Activated CD4-positive, alpha-beta T cell treated with anti-CD3 and anti-CD28 coated beads, Interleukin-2, amount 50 U/mL, for 1 hour (primary cell): ENCODE measurements around the gene ZNF598.

Source experiments
- DNase-seq: peaks from one replicate; pipeline ENCODE4 v3.0.0-alpha.2; 2020

Gene ZNF598

DNA sequence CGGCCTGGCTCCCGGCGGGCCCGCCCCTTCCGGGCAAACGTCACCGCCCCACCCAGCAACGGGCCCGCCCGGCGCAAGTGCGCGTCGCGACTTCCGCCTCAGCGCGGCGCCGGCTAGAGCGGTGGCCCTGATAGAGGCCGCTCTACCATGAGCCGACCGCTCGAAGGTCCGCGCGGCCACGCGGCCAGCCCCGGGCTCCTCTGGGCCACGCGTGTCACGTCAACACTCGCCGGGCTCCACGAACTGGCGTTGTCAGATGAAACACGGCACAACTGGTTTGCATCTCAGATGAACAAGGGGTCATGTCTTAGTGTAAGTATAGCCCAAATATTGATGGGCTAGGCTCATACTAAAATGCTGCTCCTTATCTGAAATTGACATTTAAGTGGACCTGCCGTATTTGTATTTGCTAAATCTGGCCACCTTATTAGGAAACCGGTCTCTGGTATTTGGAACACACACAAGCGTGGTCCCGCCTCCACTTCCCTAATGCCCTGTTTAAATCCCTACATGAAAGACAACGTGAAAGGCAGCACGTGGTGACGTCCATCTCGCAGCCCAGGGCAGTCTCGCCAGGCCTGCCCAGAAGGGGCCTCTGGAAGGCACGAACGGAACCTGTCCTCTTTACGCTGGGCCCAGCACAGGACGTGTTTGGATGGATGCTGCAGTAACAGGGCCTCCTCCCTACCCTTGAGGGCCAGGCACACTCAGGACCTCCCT lies at the start of gene ZNF598:
ZNF598 (minus strand) TSS at position 31 of the 720 bp plus-strand sequence.
- DNase-seq, result peak; percentile 74

DNA sequence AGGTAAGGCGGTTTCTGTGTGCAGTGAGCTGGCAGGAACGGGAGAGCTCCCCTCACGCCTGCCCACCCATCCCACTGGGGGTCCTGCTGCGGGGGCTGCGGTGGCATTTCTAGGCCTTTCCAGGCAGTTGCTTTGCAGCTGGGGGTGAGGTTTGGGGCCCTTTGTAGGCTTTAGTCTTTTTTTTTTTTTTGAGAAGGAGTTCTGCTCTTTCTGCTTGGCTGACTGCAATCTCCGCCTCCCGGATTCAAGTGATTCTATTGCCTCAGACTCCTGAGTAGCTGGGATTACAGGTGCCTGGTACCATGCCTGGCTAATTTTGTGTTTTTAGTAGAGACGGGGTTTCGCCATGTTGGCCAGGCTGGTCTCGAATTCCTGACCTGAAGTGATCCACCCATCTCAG lies 49.3 kb upstream of the ZNF598 start:
- DNase-seq, result no peak

DNA sequence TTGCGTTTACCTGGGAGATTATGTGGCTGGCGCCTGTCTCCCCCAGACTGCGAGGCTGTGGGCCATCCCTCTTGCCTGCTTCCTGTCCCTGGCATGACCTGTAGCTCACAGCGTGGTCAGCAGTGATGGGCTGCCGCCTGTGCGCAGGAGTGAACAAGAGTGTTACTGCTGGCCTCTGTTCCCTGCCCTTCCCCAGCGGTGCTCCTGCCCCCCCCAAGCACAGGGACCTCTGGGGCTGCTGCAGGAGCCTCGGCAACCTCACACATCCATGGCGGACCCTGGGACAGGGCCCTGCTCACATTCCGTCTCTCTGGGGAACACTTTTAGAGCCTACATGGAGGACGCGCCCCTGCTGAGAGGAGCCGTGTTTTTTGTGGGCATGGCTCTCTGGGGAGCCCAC lies 48.8 kb upstream of the ZNF598 start:
- DNase-seq, result no peak

DNA sequence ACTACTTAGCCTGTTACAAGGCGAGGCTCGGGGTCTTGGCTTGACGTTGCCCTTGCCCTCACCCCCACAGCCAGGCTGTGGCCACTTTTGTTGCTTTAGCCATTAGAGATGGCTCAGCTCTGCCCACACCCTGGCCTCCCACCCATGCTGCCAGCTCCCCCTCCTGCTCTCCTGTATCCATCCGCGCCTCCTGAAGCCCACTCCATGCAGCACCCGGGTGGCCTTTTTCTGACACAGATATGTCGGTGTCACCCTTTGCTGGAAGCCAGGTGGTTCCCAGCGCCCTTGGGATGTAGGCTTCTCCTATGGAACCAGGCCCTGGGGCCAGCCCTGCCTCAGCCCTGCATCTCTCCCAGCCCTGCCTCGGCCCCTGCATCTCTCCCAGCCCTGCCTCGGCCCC lies 47.8 kb upstream of the ZNF598 start:
- no peak for DNase-seq

DNA sequence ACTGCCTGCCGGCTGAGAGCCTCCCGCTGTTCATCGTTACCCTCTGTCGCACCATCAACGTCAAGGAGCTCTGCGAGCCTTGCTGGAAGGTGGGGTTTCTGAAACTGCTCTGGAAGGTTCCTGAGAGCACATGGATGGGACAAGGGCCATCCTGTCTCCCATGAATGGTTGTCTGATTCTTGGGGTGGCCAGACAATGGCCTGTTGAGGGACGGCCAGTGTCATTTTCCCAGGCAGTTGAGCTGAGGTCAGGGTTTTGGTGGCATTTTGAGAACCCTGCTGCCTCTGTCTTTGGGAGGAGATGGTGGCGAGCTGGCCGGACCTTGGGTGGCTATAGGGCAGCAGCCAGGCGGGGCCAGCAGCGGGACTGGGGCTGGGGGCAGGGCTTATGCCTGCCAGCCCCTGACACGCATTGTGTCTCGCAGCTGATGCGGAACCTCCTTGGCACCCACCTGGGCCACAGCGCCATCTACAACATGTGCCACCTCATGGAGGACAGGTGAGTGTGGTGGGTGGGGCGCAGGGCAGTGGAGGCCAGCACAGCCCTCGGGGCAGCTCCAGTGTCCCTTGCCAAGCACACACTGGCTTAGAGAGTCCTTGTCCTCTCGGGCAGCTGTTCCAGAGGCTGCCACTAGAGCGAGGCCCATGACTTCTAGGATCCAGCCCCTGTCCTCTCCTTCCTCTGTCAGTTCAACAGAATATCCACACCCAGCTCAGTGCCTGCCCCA lies 47.2 kb upstream of the ZNF598 start:
- DNase-seq, result no peak

DNA sequence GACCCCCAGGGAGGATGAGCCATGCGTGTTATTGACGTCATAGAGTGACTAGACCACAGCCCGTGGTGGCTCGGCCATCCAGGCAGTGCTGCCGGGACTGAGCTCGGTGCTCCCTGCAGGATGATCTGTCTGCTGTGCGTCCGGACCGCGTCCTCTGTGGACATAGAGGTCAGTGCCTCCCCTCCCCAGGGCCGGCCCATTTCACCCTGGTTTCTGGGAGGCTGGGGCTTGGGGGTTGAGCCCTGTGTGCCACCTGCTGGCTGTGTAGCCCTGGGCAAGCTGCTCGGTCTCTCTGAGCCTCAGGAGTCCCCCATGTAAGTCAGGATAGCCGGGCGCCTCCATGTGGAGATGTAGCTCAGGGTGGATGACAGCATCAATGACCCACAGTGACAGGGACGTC lies 46.5 kb upstream of the ZNF598 start:
- DNase-seq, result no peak

DNA sequence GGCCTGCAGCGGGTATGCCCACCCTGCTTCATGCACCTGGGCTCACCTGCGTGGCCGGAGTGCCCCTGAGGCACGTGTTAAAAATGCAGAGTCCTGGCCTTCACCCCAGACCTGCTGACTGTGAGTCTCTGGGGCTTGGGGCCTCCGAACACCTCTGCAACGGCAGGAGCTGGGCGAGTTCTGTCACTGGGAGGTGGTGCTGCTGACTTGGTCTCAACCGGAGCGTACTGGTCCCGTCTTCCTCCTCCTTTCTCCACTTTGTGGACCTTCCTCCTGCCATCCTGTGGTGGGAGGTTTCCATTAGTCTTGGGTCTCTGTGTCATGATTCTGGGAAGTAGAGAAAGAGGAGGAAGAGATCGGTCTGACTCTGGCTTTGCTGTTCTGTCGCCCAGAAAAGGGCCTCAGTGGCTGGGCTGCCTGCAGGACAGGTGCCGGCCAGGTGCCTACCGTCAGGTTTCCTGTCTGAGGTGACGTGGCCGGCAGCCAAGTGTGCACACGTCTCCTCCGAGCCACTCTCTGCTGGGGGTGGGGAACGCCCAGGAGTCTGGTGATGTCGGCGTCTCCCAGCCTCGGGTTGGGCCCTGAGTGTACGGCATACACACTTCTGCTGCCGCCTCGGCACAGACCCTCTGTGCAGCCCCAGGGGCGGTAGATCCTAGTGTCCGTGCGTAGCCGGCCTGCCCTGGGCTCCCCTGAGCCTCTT lies 45.1 kb upstream of the ZNF598 start:
- DNase-seq, result no peak

DNA sequence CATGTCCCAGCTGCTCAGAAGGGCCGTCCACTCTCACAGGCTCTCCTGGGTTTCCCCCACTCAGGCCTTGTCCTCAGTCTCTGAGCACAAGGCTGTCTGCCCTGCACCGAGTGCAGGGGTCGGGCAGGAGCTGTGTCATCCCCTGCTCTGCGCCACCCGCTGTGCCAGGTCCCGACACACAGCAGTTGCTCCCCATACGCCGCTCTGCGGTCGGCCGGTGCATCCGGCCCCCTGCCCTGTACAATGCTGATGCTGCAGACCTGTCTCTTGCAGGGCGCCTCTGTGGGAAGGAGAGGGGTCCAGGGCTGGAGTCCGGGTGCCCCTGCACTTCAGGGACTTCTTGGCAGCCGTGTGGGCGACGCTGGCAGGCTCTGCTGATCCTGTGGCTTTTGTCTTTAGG lies 44.3 kb upstream of the ZNF598 start:
- DNase-seq, result no peak

DNA sequence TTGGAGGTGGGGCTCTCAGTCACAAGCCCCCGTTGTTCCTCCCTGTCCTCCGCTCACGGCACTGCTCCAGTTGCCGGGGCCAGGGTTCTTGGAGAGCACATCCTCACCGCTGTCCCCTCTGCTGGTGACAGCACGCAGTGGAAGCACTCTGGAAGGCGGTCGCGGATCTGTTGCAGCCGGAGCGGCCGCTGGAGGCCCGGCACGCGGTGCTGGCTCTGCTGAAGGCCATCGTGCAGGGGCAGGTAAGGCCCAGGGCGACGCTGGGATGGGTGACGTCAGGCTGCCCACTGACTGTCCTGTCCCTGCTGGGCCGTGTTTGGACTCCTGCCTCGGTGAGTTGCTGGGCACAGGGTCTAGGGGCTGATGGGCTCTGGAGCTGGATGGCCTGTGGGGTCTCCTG lies 43.6 kb upstream of the ZNF598 start:
- no peak for DNase-seq

DNA sequence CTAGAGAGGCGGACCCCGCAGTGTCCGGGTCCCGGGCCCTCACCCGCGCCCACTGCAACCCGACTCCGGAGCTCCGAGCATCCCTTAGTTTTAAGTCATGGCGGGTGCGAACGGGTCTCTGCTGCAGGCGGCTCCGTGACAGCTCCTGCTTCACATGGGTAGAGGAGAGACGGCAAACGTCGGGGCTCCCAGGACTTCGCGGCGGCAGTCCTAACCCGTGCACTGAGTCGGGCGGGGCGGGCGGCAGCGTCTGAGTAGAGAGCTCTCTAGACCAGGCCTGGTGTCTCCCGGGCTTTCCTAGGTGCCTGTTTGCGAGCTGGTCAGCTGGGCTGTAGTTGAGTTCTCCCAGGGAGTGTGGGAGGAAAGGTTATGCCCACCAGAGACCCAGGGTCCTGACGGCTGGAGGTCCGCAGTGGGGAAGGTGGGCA lies 38.5 kb upstream of the ZNF598 start:
- no peak for DNase-seq

DNA sequence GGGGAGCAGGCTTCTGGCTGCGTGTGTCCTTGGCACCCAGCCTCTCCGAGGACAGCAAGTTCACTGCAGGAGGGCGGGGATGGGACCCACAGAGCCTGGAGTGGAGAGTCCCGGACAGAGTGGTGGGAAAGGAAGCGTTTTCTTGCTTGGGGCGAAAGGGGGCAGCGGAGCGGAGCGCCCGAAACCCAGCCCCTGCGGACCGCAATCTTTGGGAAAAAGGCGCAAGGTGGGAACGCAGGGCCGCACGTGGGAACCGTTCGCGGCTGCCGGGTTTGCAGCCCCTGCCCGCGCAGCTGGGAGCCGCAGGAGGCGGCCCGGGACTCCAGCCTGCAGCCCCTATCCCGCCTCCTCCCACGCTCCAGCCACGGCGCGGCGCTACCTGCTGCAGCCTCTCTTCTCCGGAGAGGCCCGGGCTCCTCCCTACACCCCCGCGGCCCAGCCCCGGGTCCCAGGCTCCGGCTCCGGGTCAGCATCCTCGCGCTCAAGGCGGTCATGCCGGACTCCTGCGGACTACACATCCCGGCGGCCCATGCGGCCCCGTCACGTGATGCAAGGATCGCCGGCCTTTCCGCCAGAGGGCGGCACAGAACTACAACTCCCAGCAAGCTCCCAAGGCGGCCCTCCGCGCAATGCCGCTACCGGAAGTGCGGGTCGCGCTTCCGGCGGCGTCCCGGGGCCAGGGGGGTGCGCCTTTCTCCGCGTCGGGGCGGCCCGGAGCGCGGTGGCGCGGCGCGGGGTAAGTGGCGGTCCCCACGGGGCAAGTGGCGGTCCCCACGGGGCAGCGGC lies 37.9 kb upstream of the ZNF598 start, which contains the start of the genes NTHL1 and TSC2:
NTHL1 (minus strand) TSS at position 505 of the 786 bp plus-strand sequence; CDS start at position 494, 11 bp downstream.
TSC2 (plus strand) TSS at position 656 of the 786 bp plus-strand sequence. CDS start 631 bp downstream, outside the sequence.
- peak; percentile 87 for DNase-seq

DNA sequence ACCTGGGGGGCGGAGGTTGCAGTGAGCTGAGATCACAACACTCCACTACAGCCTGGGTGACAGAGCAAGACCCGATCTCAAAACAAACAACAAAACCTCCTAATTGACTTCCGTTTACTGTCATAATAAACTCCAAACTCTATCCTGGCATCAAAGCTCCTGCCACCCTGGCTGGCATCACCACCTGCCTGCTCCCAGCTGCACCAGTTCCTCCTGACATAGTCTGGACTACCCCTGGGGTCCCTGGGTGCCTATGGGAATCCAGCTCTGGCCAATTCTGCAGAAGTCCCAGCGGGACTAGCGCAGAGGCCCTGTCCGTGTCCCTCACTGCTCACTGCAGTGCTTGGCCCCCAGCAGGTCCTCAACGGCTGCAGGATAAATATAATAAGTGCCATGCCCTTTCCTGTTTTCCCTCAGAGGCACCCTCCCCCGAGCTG lies 37.3 kb upstream of the ZNF598 start:
- DNase-seq, result no peak

DNA sequence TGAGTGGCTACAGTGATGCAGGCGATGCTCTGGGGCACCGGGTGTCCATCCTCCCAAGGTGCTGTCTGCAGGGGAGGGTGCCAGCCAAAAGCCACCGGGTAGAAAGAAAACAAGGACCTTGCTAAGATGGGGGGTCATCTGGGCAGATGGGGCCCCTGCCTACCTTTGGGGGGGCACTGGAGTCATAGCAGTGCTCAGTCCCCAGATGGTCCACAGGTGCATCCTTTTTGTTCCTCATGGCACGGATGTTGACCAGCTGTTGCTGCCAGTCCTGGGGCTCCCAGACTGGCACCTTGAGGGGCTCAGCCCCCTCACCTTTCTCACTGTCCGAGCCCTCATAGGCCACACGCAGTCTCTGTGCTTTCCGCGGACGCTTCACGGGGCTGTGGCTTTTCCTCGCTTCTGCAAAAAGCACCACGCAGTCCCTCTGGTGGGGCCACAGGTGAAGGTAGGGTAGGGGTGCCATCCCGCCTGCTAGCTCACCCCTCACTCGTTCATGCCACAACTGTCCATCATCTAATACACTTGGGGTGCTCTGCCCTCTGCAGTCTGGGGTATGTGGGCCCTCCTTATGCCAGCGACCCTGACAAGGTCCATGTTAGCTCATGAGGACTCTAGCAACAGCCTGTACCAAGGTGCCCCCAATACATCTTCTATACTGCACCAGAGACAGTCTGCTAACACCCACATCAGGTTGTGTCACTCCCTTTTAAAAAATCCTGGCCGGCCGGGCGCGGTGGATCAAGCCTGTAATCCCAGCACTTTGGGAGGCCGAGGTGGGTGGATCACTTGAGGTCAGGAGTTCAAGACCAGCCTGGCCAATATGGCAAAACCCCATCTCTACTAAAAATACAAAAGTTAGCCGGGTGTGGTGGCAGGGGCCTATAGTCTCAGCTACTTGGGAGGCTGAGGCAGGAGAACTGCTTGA lies 36.6 kb upstream of the ZNF598 start:
- DNase-seq, result no peak

DNA sequence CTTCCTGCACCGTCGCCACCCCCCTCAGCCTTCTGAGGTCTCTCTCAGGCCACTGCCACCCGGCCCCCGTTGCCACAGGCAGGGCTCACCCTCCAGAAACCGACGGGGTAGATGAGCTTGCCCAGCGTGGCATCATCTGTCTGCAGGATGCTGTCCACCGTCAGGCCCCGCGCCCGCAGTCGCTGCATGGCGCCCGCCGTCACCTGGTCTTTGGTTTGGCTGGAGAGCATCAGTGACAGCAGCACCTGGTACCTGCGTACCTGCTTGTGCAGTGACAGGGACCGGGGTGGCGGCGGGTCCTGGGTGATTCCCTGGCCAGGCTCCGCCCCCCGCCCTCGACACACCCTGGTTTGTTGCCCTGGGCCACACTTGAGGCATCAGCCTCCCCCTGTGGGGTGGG lies 34.9 kb upstream of the ZNF598 start:
- no peak for DNase-seq

DNA sequence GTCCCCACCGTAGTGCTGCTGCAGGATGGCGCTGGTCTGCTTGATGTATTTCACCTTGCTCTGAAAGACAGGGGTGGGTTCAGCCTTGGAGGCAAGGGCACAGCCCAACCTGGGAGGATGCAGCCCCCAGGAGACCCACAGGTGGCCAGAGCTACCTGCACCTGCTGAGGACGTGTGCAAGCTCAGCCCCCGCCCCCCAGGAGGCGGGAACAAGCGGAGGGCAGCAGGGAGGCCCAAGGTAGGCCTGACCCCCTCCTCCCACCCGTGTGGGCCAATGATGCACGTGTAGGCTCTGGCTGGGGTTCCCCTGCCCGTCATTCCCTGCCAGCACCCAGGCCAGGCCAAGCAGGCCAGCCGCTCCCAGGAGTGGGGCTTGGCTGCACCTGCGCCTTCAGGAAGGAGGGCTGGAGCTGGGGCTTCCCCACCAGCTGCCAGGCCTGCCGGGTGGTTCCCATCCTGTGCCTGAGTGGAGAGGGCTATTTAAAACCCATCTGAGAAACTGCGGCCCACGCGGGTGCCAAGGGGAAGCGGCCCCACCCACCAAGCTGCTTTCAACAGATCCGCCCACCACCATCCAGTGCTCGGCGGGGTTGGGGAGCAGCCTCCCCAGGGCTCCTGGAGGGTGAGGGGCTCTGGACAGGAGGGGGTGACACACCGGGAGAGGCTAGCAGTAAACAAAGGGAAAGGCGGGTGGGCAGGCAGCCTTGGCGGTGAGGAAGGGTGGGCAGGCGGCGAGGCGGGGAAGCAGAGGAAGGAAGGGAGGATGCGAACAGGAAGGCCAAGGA lies 34.2 kb upstream of the ZNF598 start:
- DNase-seq, result no peak

DNA sequence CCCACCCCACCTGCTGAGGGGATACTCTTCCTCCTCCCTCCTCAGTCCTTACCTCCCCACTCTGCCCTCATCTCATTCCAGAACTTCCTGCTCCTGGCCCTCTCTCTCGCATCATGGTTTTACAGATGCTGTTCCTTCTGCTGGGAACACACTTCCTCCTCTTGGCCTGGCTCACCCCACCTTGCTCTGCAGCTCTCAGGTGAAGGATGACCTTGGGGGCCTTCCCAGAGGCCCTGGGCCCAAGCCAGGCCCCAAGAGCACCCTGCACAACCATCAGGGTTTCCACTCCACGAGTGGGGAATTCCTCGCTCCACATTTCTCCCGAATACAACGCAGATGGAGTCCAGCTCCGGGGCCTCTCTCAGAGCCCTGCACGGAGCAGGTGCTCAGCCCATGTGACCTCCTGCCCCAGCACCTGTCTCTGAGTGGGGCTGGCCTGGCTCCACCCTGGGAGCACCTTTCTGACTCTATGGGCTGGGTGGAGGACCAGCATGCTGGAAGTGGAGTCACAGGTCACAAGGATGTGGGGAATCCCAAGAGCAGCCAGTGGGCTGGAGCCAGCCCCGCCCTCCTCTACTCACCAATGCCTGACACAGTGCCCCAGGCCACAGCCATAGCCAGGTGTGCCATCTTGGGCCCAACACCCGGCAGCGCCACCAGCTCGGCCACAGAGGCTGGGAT lies 33.5 kb upstream of the ZNF598 start:
- no peak for DNase-seq

DNA sequence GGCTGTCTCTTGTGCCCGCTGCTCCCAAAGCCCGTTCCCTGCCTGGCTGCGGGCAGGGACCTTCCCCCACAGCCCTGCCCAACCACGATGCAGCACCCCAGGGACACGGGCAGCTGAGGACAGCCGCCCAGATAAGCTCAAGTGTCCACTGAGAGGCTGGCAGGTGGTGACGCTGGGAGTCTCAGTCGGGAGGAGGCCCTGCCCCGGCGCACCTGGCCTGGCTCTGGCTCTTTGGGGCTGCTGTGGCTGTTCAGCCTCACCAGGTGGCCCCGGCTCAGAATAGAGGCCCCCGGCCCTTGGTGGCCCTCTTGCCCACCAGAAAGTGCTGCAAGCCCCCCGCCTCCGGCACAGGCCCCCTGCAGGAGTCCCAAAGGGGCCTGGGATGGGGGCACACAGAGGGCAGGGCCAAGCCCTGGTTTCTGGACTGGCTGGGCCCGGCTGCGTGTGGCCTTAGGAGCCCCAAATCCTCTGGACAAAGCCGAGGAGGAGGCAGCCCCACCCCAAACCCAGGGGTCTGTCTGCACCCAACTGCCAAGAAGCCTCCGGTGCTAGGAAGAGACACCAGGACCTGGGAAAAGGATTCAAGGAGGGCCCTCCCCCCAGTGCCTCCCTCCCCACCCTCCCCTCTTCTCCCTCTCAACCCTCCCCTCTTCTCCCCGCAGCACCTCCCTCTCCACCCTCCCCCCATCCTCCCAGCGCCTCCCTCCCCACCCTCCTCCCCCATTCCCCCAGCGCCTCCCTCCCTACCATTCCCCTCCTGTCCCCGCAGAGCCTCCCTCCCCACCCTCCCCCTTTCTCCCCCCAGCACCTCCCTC lies 32.8 kb upstream of the ZNF598 start:
- DNase-seq, result no peak

DNA sequence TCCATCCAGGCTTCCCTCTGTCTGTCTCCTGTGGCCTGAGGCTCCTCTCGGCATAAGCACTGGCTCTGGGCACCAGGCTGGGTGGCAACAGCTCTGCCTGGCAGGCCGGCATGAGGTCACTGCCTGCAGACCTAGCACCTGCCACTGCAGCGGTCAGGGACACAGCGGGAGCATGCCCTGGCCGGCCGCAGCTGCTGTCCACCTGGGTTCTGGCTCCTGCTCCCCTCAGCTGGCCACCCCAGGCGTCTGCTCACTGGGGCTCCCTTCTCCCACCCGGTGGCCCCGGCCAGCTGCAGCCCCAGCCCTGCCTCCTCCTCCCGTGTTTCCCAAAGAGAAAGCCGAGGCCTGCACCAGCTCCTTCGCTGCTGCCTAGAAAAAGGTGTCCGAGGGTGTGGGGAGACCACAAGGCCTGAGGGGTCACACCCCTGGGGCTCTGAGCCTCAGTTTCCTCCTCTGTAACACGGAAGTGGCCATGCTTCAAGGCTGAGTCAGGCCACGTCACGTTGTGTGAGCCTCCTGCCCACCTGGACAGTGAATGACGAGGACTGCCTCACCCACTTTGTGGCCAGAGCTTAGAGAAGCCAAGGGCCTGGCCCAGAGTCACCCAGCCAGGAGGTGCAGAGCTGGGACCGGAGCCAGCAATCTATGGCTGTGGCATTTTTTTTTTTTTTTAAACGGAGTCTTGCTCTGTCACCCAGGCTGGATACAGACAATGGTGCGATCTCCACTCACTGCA lies 31.3 kb upstream of the ZNF598 start:
- DNase-seq, result no peak
